BLaER1 (cell line): ENCODE data around the gene TRPV3.

Source experiments
- H3K27ac ChIP-seq: shearing (Covaris generic); formaldehyde crosslinking; 2 replicates; pipeline ENCODE4 v1.8.1; 2022
- H3K27me3 ChIP-seq: shearing (Covaris generic); formaldehyde crosslinking; 2 replicates; pipeline ENCODE4 v1.8.1; 2022
- H3K36me3 ChIP-seq: shearing (Covaris generic); formaldehyde crosslinking; 2 replicates; pipeline ENCODE4 v1.8.1; 2022
- H3K4me1 ChIP-seq: shearing (Covaris generic); formaldehyde crosslinking; 2 replicates; pipeline ENCODE4 v1.8.1; 2022
- H3K4me2 ChIP-seq: shearing (Covaris generic); formaldehyde crosslinking; 2 replicates; pipeline ENCODE4 v1.8.1; 2022
- H3K4me3 ChIP-seq: shearing (Covaris generic); formaldehyde crosslinking; 2 replicates; pipeline ENCODE4 v1.8.1; 2022
- H3K9ac ChIP-seq: shearing (Covaris generic); formaldehyde crosslinking; 2 replicates; pipeline ENCODE4 v1.8.1; 2022
- H3K9me3 ChIP-seq: shearing (Covaris generic); formaldehyde crosslinking; 2 replicates; pipeline ENCODE4 v1.8.1; 2022
- H4K20me1 ChIP-seq: shearing (Covaris generic); formaldehyde crosslinking; 2 replicates; pipeline ENCODE4 v1.8.1; 2022
- Cebpa-rat ChIP-seq: shearing (Covaris generic); IDR thresholded peaks from 2 replicates; pipeline ENCODE4 v1.8.1; 2022

TRPV3 gene

DNA sequence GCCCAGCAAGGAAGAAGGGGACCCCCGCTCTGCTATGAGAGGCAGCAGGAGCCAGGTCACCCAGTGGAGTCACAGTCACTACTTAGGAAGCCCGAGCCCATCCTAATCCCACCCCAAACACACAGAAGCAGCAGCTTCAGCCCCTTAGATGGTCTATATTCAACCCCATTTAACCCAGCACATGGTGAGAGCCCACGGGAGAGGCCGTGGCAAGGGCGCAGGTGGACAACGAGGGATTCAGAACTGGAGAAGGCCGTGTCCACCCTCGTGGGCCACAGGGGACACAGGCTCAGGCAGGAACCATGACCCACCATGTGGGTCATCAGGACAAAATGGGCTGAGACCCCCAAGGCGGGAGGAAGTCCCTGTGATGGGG lies 1.6 kb upstream of the TRPV3 start:
- H4K20me1 ChIP-seq = no peaks in the 10 kb centered on the region
- H3K9me3 ChIP-seq = no peaks in the 10 kb centered on the region
- H3K4me2 ChIP-seq = peak overlapping the region; percentile 53
- no peak overlapping the region for H3K4me3 ChIP-seq
- no peaks in the 10 kb centered on the region for H3K27me3 ChIP-seq
- H3K4me1 ChIP-seq = peaks cover 35% of the 10 kb centered on the region
- peak overlapping the region; percentile 63 for H3K27ac ChIP-seq
- no peak for TF ChIP-seq Cebpa-rat
- H3K9ac ChIP-seq = no peak overlapping the region
- no peaks in the 10 kb centered on the region for H3K36me3 ChIP-seq

DNA sequence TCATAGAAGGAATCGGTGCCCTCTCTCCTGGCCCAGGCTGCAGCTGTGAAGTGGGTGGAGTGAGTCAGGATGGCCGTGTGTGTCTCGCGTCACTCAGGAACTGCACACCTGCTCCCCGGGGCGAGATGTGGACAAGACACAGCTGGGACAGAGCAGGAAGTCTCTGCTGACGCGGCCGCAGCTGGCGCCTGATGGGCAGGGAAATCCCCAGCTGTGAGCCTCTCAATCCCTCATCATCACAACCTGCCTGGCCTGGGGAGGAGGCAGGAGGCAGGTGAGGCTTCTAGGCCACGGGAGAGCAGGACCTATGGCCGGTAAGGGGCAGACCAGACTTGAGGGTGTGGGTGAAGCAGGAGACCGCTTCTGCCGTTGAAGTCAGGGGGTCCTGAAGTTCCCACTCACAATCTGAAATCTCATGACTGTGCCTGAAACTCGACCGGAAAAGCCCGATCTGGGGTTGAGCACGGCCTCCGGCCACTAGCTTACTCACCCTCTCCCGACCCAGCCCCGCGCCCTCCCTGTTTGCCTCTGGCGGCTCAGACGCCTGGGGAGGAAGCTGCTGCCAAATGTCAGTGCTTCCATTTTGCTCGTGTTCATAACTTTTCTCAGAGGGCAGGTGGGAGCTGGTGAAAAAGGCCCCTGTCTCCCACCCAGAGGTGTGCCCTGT lies 1.1 kb upstream of the TRPV3 start:
- Histone ChIP-seq H3K4me2 (peak overlapping the region; percentile 53), H3K36me3 (no peaks in the 10 kb centered on the region), H4K20me1 (no peaks in the 10 kb centered on the region), H3K4me1 (peaks cover 35% of the 10 kb centered on the region), H3K27me3 (no peaks in the 10 kb centered on the region), H3K4me3 (no peak overlapping the region), H3K9ac (no peak overlapping the region), H3K9me3 (no peaks in the 10 kb centered on the region), H3K27ac (peak overlapping the region; percentile 63)
- no peak for TF ChIP-seq Cebpa-rat

DNA sequence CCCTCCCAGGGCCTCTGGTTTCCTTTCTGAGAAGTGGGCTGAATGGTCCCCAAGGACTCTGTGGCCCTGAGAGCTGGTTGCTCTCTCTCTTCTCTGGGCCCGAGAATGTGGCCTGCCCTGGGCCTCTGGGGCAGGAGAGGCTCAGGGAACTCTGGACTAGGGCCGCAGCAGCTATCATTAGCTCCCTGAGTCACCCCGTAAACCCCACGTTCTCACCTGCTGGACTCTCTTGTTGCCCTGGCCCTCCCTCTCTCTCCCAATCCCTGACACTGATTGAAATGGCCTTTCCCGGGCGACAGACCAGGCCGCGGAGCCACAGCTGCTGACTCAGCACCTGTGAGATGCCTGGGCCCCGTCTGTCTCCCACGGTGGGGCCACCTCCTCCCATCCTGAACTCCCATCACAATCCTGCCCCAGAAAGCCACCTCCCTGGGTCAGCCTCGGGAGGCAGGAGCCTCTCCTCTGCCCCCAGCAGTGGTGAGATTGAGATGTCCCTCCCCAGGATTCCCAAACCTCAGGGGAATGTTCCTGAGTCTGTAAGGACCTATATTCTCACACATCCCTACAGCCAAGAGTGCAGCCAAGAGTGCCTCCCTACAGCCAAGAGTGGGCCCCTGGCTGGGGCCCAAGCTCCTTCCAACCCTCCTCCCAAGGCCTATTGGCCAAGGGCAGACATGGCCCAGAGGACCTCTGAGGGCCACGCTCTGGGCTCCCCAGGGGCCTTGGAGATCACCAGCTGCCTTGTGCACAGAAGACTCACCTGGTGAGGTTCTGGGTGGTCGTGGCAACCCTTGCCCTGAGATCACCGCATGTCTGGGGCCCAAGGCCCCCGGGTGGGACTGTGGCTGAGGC lies 470 bp downstream of the TRPV3 start:
- H3K4me1 ChIP-seq = peaks cover 41% of the 10 kb centered on the region
- no peaks in the 10 kb centered on the region for H4K20me1 ChIP-seq
- peak overlapping the region; percentile 53 for H3K4me2 ChIP-seq
- peak overlapping the region; percentile 18; the same call in 1 of the 2 replicates for H3K27ac ChIP-seq
- no peaks in the 10 kb centered on the region for H3K9me3 ChIP-seq
- no peak overlapping the region for H3K4me3 ChIP-seq
- H3K27me3 ChIP-seq = no peaks in the 10 kb centered on the region
- no peak overlapping the region for H3K9ac ChIP-seq
- TF ChIP-seq Cebpa-rat = no peak
- H3K36me3 ChIP-seq = no peaks in the 10 kb centered on the region

- Histone ChIP-seq H3K4me2 (peak overlapping the region; percentile 53), H3K4me3 (no peak overlapping the region), H3K27me3 (no peaks in the 10 kb centered on the region), H3K9me3 (no peaks in the 10 kb centered on the region), H3K36me3 (no peaks in the 10 kb centered on the region), H4K20me1 (no peaks in the 10 kb centered on the region), H3K9ac (no peak overlapping the region), H3K4me1 (peaks cover 41% of the 10 kb centered on the region), H3K27ac (no peak overlapping the region)
- TF ChIP-seq Cebpa-rat = no peak
Measured at GRCh38 chr17:3556239-3556915, 1.2 kb downstream of the TRPV3 start.

DNA sequence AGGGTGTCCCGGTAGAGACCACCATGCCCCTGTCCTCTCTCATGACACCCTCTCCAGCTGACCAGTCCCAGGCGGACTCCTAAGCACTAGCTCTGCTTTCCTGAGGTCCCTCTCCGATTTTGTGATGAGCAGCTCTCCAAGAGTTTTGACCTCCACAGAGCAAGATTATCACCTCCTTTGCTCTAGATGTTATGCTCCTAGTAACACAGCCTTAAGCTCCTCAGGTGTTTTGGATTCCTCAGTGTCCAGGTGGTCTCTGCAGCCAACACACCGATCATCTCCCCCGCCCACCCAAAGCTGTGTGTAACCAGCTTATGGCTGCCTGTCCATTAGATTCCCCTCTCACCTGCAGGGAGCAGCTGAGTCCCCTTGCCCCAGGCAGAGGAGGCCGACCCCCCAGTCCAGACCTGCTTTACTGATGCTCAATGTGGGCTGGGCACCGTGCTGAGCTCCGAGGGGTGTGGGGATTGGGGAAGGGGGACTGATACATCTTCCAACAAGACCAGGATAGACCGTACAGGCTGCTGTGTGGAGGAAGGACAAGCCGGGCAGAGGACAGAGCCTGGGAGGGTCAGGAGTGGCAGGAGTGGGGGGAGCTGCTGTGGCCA lies 2.3 kb downstream of the TRPV3 start:
- H3K9ac ChIP-seq = no peak overlapping the region
- no peak for TF ChIP-seq Cebpa-rat
- no peaks in the 10 kb centered on the region for H3K27me3 ChIP-seq

GRCh38 chr17:3554440-3554839 lies 3.2 kb downstream of the TRPV3 start:
- H4K20me1 ChIP-seq = no peaks in the 10 kb centered on the region
- H3K4me2 ChIP-seq = no peak overlapping the region
- peaks cover 38% of the 10 kb centered on the region for H3K4me1 ChIP-seq
- no peak overlapping the region for H3K4me3 ChIP-seq
- no peaks in the 10 kb centered on the region for H3K36me3 ChIP-seq
- no peaks in the 10 kb centered on the region for H3K27me3 ChIP-seq
- no peak overlapping the region for H3K27ac ChIP-seq
- no peak overlapping the region for H3K9ac ChIP-seq
- TF ChIP-seq Cebpa-rat = no peak
- no peaks in the 10 kb centered on the region for H3K9me3 ChIP-seq

More for the DNA sequence above, 2.3 kb downstream of the TRPV3 start:
- Histone ChIP-seq H3K4me3 (no peak overlapping the region), H3K9me3 (no peaks in the 10 kb centered on the region), H3K4me2 (no peak overlapping the region), H4K20me1 (no peaks in the 10 kb centered on the region), H3K36me3 (no peaks in the 10 kb centered on the region), H3K4me1 (peaks cover 41% of the 10 kb centered on the region), H3K27ac (no peak overlapping the region)

- Histone ChIP-seq H3K27ac (no peak overlapping the region), H3K4me1 (peaks cover 31% of the 10 kb centered on the region), H3K9me3 (no peaks in the 10 kb centered on the region), H3K4me2 (no peak overlapping the region; the same call in 1 of the 2 replicates), H4K20me1 (no peaks in the 10 kb centered on the region), H3K27me3 (no peaks in the 10 kb centered on the region), H3K9ac (no peak overlapping the region), H3K4me3 (no peak overlapping the region), H3K36me3 (no peaks in the 10 kb centered on the region)
- no peak for TF ChIP-seq Cebpa-rat
Measured at GRCh38 chr17:3553419-3554401, 3.9 kb downstream of the TRPV3 start.

DNA sequence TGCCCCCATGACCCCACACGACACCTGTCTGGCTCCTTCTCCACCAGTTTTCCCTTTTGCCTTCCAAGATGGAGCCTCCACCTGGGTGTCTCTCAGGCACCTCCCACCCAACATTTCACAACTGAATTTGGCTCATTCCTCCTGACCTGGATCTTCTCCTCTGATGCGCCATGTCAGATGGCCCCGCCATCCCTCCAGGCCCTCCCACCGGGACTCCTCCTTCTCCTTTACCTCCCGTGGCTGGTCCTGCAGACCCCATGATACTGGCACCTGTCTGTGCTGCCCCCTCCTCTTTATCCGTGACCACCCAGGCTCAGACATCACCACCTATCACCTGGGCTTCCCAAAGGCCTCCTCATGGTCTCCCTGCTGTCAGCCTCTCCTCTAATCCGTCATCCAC lies 4.7 kb downstream of the TRPV3 start:
- no peaks in the 10 kb centered on the region for H3K36me3 ChIP-seq
- H3K4me3 ChIP-seq = no peak overlapping the region
- H3K9me3 ChIP-seq = no peaks in the 10 kb centered on the region
- peaks cover 23% of the 10 kb centered on the region for H3K4me1 ChIP-seq
- no peak overlapping the region for H3K27ac ChIP-seq
- H3K4me2 ChIP-seq = no peak overlapping the region
- no peaks in the 10 kb centered on the region for H4K20me1 ChIP-seq
- no peak for TF ChIP-seq Cebpa-rat
- no peak overlapping the region for H3K9ac ChIP-seq
- no peaks in the 10 kb centered on the region for H3K27me3 ChIP-seq

DNA sequence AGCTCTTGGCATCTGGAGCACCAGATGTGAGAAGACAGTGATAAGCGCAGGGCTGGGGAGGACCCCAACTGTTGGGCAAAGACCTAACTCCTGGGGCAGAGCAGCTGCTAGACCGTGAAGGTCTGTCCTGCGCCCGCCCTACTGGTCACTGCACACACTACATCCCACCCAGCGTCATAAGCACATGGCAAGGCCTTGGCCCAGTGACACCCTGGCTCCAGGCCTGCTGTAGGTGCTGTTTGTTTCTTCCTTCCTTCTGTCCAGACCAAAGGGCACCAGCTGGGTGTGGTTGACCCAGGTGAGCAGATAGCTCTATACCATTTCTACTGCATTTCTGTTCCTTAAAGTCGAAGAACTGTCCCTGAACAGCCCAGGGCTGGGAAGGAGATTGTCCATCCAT lies 6.4 kb downstream of the TRPV3 start:
- Histone ChIP-seq H3K9me3 (no peaks in the 10 kb centered on the region), H4K20me1 (no peaks in the 10 kb centered on the region), H3K4me1 (peaks cover 7% of the 10 kb centered on the region), H3K27me3 (no peaks in the 10 kb centered on the region), H3K4me3 (no peak overlapping the region), H3K9ac (no peak overlapping the region), H3K4me2 (no peak overlapping the region), H3K27ac (no peak overlapping the region), H3K36me3 (no peaks in the 10 kb centered on the region)
- no peak for TF ChIP-seq Cebpa-rat
